ENCODE results near the gene HSD17B3. TPM values are rescaled to one million over a fixed set of nuclear protein-coding genes. Genes with fewer than 3 reads are reported as not detected.

The HSD17B3 gene
- polyA plus RNA-seq, 1 donor (not counting 4 experiments of a cell fraction or from before 2014, with no cell fraction given), result 0.17 TPM

GRCh38 chr9:96321515-96321914 lies 19.5 kb upstream of the HSD17B3 start:
- Histone ChIP-seq H3K79me2 (ENCODE audit: control insufficient read depth, insufficient read depth, low read length) (no peaks in the 10 kb centered on the region), H3K27ac (ENCODE audit: control insufficient read depth, insufficient read depth, low read length) (no peak overlapping the region), H3K36me3 (ENCODE audit: control insufficient read depth in 2 of 2, extremely low read depth in 1 of 2, insufficient read depth in 2 of 2, low read length in 2 of 2) (peaks cover 0 to 2% of the 10 kb centered on the region in 2 experiments), H3K9ac (ENCODE audit: control insufficient read depth, extremely low read depth, insufficient read depth, low read length) (no peak overlapping the region), H2AFZ (ENCODE audit: control insufficient read depth, low read length) (no peak overlapping the region), H4K20me1 (ENCODE audit: control insufficient read depth, extremely low read depth, insufficient read depth, low read length) (no peaks in the 10 kb centered on the region), H3K4me2 (ENCODE audit: control insufficient read depth, extremely low read depth, insufficient read depth, low read depth, low read length) (no peak overlapping the region), H3K4me1 (ENCODE audit: control insufficient read depth, extremely low read depth, insufficient read depth, low read length) (no peaks in the 10 kb centered on the region), H3K9me1 (ENCODE audit: control insufficient read depth, extremely low read depth, insufficient read depth, low read length) (no peaks in the 10 kb centered on the region), H3K4me3 (ENCODE audit: control insufficient read depth in 2 of 3, extremely low read depth in 1 of 3, insufficient read depth in 2 of 3, low read depth in 1 of 3, low read length in 3 of 3) (no peak overlapping the region), H3K9me3 (ENCODE audit: control insufficient read depth, low read depth, low read length) (no peaks in the 10 kb centered on the region), H3K27me3 (ENCODE audit: control insufficient read depth, extremely low read depth, insufficient read depth, low read length) (no peaks in the 10 kb centered on the region)
- DNase-seq (ENCODE audit: low read depth, low spot score), result no peak
- no peak for FAIRE-seq
- no peak for TF ChIP-seq EZH2 (IDR thresholded peaks at IDR 0.05; ENCODE audit: low read length)
- no peak for TF ChIP-seq CTCF (optimal IDR thresholded peaks at IDR 0.05 in 1 of 3, IDR thresholded peaks at IDR 0.05 in 1 of 3, conservative IDR thresholded peaks at IDR 0.05 in 1 of 3; ENCODE audit: extremely low read depth in 1 of 3, insufficient read depth in 2 of 3, low read length in 3 of 3)
- dilution Hi-C loops (cut with MboI; ENCODE audit: extremely low pct_ligation_motif_present, low sequenced_read_pairs), result no loop called here

GRCh38 chr9:96320749-96321280 lies 18.8 kb upstream of the HSD17B3 start:
- H3K79me2 ChIP-seq (ENCODE audit: control insufficient read depth, insufficient read depth, low read length), result no peaks in the 10 kb centered on the region
- H2AFZ ChIP-seq (ENCODE audit: control insufficient read depth, low read length), result no peak overlapping the region

More at GRCh38 chr9:96320749-96321280, 18.8 kb upstream of the HSD17B3 start:
- Histone ChIP-seq H3K9me1 (ENCODE audit: control insufficient read depth, extremely low read depth, insufficient read depth, low read length) (no peaks in the 10 kb centered on the region), H3K4me1 (ENCODE audit: control insufficient read depth, extremely low read depth, insufficient read depth, low read length) (no peaks in the 10 kb centered on the region), H3K27ac (ENCODE audit: control insufficient read depth, insufficient read depth, low read length) (no peak overlapping the region), H3K9me3 (ENCODE audit: control insufficient read depth, low read depth, low read length) (no peaks in the 10 kb centered on the region), H4K20me1 (ENCODE audit: control insufficient read depth, extremely low read depth, insufficient read depth, low read length) (no peaks in the 10 kb centered on the region), H3K4me3 (ENCODE audit: control insufficient read depth in 2 of 3, extremely low read depth in 1 of 3, insufficient read depth in 2 of 3, low read depth in 1 of 3, low read length in 3 of 3) (no peak overlapping the region), H3K4me2 (ENCODE audit: control insufficient read depth, extremely low read depth, insufficient read depth, low read depth, low read length) (no peak overlapping the region), H3K9ac (ENCODE audit: control insufficient read depth, extremely low read depth, insufficient read depth, low read length) (no peak overlapping the region), H3K36me3 (ENCODE audit: control insufficient read depth in 2 of 2, extremely low read depth in 1 of 2, insufficient read depth in 2 of 2, low read length in 2 of 2) (peaks cover 0 to 2% of the 10 kb centered on the region in 2 experiments), H3K27me3 (ENCODE audit: control insufficient read depth, extremely low read depth, insufficient read depth, low read length) (no peaks in the 10 kb centered on the region)
- dilution Hi-C loops (cut with MboI; ENCODE audit: extremely low pct_ligation_motif_present, low sequenced_read_pairs), result no loop called here
- no peak for TF ChIP-seq EZH2 (IDR thresholded peaks at IDR 0.05; ENCODE audit: low read length)
- no peak for TF ChIP-seq CTCF (optimal IDR thresholded peaks at IDR 0.05 in 1 of 3, IDR thresholded peaks at IDR 0.05 in 1 of 3, conservative IDR thresholded peaks at IDR 0.05 in 1 of 3; ENCODE audit: extremely low read depth in 1 of 3, insufficient read depth in 2 of 3, low read length in 3 of 3)
- DNase-seq (ENCODE audit: low read depth, low spot score) (no peak), FAIRE-seq (no peak)
